ENCODE measurements around the gene INKA2. TPM values are rescaled to one million over a fixed set of nuclear protein-coding genes. Genes with fewer than 3 reads are reported as not detected.

The INKA2 gene
- polyA plus RNA-seq (2012; ENCODE audit: insufficient read depth, insufficient read length) = 1.8 TPM

- peak within 1 kb of the TSS; percentile 61 for H3K4me3 ChIP-seq (ENCODE audit: low read length)
- peak; percentile 46 for DNase-seq (ENCODE audit: low read depth, low spot score)
Observed at GRCh38 chr1:111739194-111739924, at the start of gene INKA2. INKA2 (minus strand) TSS chr1:111739395; CDS start chr1:111739242, 153 bp downstream.

DNA sequence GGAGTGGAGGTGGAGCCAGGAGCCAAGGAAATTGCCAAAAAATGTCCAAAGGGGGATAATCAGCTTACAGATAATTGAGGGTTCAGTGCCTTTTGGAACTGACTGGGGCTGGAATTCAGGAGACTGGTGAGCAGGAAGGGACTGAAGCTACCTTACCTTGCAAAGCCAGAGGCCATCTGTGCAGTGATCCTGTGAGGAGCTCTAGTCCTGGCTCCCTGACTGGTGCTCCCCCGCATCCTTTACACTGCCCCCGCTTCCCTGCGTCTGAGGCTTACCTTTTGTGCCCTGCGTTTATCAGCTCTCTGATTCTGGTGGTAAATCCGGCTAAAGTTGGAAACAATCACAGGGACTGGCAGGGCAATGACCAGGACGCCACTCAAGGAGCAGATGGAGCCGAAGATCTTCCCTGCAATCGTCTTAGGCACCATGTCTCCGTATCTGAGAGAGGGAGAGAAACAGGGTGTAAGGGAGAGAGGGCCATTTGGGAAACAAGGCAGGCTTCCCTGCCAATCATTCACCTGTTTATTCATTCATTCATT, 47.5 kb upstream of the INKA2 start:
- DNase-seq (ENCODE audit: low read depth, low spot score) = no peak
- no peak overlapping the region for H3K4me3 ChIP-seq (ENCODE audit: low read length)

DNA sequence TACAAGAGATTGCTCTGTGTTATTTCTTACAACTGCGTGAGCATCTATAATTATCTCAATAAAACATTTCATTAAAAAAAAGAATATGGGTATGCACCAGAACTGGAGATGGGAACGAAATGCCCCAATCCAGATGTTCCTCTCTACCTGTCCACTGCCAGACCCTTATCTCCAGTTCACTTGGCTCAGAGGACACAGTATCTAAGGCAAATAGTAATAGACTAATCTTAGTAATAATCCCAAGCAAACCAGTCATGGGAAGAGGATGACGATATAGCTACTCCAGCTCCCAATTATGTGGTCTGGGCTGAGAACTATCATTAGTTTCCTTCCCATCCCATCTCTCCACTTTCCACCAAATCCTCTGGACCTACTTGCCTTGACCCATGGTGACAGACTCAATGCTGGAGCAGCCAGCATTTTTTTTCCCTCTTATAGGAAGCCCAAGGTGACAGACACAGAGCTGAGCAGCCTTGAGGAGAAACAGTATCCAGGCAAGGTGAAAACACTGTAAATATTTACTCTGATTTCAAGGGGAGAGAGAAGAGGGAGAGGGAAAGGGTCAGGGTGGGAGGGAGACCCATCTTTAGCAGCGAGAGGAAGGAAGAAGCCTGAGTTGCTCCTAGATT, 45.2 kb upstream of the INKA2 start:
- no peak for DNase-seq (ENCODE audit: low read depth, low spot score)
- no peak overlapping the region for H3K4me3 ChIP-seq (ENCODE audit: low read length)

- no peak for DNase-seq (ENCODE audit: low read depth, low spot score)
- H3K4me3 ChIP-seq (ENCODE audit: low read length) = no peak overlapping the region
Observed at GRCh38 chr1:111779546-111779945, 40.4 kb upstream of the INKA2 start.

- no peak for DNase-seq (ENCODE audit: low read depth, low spot score)
- no peak overlapping the region for H3K4me3 ChIP-seq (ENCODE audit: low read length)
Observed at GRCh38 chr1:111778541-111779051, 39.4 kb upstream of the INKA2 start.

GRCh38 chr1:111778066-111778465, 38.9 kb upstream of the INKA2 start:
- no peak for DNase-seq (ENCODE audit: low read depth, low spot score)

GRCh38 chr1:111777301-111777700, 38.1 kb upstream of the INKA2 start:
- no peak for DNase-seq (ENCODE audit: low read depth, low spot score)
- no peak overlapping the region for H3K4me3 ChIP-seq (ENCODE audit: low read length)

More at GRCh38 chr1:111778066-111778465, 38.9 kb upstream of the INKA2 start:
- H3K4me3 ChIP-seq (ENCODE audit: low read length) = no peak overlapping the region

GRCh38 chr1:111776861-111777260, 37.7 kb upstream of the INKA2 start:
- DNase-seq (ENCODE audit: low read depth, low spot score) = no peak
- no peak overlapping the region for H3K4me3 ChIP-seq (ENCODE audit: low read length)

DNA sequence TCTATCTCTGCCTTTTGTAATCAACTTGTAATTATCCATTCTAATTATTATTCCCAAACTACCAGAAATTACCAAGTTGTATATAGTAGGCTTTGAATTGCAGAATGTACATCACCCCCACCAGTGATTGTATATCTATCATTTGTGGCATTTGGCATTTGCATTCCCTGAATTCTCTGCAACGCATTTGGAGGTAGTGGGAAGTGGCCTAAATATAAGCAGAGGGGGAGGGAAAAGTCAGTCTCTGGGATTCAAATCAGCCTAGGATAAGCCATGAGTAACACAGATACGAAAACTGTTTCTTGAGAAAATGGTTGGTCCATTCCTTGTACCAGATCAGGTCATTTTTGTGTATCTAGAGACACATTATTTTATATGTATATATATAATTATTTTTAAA, 37.2 kb upstream of the INKA2 start:
- DNase-seq (ENCODE audit: low read depth, low spot score) = no peak
- no peak overlapping the region for H3K4me3 ChIP-seq (ENCODE audit: low read length)

GRCh38 chr1:111775966-111776365, 36.8 kb upstream of the INKA2 start:
- no peak for DNase-seq (ENCODE audit: low read depth, low spot score)
- H3K4me3 ChIP-seq (ENCODE audit: low read length) = no peak overlapping the region

GRCh38 chr1:111770916-111771315, 31.7 kb upstream of the INKA2 start:
- no peak for DNase-seq (ENCODE audit: low read depth, low spot score)
- no peak overlapping the region for H3K4me3 ChIP-seq (ENCODE audit: low read length)

DNA sequence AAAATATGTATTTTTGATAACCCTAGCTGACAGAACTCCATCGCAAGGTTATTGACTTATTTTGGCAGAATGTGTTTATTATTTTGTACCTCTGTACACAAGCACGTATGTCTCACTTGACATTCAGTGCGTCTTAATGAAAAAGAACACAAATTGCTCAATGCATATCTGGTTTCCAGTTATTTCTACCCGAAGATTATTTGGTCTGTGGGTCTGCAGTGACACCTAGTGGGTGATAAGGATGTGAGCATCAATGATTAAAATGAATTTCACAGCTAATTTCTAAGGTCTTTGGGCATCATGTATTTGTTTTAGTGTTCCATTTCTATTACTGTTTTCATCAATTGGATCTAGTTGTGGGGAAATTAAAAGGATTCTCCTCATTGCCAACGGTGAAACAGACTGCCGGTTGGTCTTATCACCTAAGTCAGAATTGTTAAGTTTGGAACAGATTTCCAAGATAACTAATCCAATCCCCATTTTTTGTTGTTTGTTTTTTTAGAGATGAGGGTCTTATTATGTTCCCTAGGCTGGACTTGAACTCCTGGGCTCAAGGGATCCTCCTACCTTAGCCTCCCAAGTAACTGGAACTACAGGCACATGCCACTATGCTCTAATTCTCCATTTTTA, 30.4 kb upstream of the INKA2 start:
- H3K4me3 ChIP-seq (ENCODE audit: low read length) = no peak overlapping the region
- DNase-seq (ENCODE audit: low read depth, low spot score) = peak; percentile 56

GRCh38 chr1:111768625-111769024, 29.4 kb upstream of the INKA2 start:
- DNase-seq (ENCODE audit: low read depth, low spot score) = no peak
- H3K4me3 ChIP-seq (ENCODE audit: low read length) = no peak overlapping the region

GRCh38 chr1:111768023-111768422, 28.8 kb upstream of the INKA2 start:
- no peak for DNase-seq (ENCODE audit: low read depth, low spot score)
- H3K4me3 ChIP-seq (ENCODE audit: low read length) = no peak overlapping the region

- H3K4me3 ChIP-seq (ENCODE audit: low read length) = no peak overlapping the region
- DNase-seq (ENCODE audit: low read depth, low spot score) = no peak
Observed at GRCh38 chr1:111762332-111762731, 23.1 kb upstream of the INKA2 start.

GRCh38 chr1:111761717-111762116, 22.5 kb upstream of the INKA2 start:
- no peak overlapping the region for H3K4me3 ChIP-seq (ENCODE audit: low read length)
- no peak for DNase-seq (ENCODE audit: low read depth, low spot score)

- DNase-seq (ENCODE audit: low read depth, low spot score) = no peak
- no peak overlapping the region for H3K4me3 ChIP-seq (ENCODE audit: low read length)
Observed at GRCh38 chr1:111758373-111758772, 19.2 kb upstream of the INKA2 start.

DNA sequence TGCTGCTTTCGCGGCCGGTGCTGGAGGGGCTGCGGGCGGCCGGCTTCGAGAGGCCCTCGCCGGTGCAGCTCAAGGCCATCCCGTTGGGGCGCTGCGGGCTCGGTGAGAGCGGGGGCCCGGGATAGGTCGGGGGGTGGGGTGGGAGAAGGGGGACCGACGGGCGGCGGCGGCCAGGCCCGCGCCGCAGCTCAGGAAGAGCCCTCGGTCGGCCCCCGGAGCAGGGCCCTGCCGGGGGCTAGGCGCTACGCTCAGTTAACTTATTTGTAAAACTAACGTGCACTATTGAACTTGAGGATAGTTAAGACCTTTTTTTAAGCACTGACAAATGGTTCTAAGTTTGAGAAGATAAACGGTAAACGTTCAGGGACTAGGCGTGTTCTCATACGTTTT, 16.9 kb upstream of the INKA2 start:
- H3K4me3 ChIP-seq (ENCODE audit: low read length) = peak overlapping the region; percentile 93
- no peak for DNase-seq (ENCODE audit: low read depth, low spot score)

DNA sequence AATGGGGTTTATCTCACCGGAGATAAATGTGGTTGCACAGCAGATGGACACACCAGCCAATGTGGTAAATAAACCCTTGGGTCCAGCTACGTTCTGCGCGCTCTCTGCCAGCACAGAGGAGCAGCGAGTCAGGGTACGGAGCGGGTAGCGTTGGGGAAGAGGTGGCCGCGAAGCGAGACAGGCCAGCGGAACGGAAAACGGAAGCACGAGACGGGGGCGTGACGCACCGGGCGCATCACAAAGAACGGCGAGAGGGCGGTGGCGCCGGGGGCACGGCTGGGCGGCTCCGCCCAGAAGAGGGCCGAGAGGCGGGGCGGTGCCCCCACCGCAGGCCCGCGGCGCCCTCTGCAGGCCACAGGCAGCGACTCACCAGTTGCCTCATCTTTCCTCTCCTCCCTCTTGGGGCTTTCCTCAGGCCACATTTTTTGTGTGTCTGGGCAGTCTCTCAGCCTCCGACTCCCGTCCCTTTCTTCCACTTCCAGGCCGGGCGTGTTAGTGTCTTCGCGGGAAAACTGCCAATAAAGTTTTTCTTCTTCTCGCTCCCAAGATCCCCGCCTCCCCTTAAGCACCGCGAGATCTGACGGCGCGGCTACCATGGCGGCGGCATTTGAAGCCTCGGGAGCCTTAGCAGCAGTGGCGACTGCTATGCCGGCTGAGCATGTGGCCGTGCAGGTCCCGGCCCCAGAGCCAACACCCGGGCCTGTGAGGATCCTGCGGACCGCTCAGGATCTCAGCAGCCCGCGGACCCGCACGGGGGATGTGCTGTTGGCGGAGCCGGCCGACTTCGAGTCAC, 16.3 kb upstream of the INKA2 start, which contains the start of gene DDX20:
Gene DDX20, plus strand, starts transcription at position 571 of the 793 bp plus-strand sequence. Its CDS starts 24 bp downstream, at position 595.
- peak; percentile 92 for DNase-seq (ENCODE audit: low read depth, low spot score)
- H3K4me3 ChIP-seq (ENCODE audit: low read length) = peak within 1 kb of the TSS; percentile 93

All from Jurkat, Clone E6-1 (cell line).